Keratinocyte (primary cell): ENCODE measurements around the gene PCIF1.

Experiments
- CTCF ChIP-seq, 3 experiments: IDR thresholded peaks in 1 of 3; conservative IDR thresholded peaks in 1 of 3; optimal IDR thresholded peaks in 1 of 3; 2 replicates in 2 of 3; 3 replicates in 1 of 3; pipeline versions ENCODE3 to v1.5.1; 2011; ENCODE audit warnings: low read length in 3 of 3, mild to moderate bottlenecking in 3 of 3, moderate library complexity in 2 of 3, control low read depth in 1 of 3, inconsistent platforms in 1 of 3; ENCODE audit not compliant: insufficient read depth in 2 of 3; ENCODE audit errors: extremely low read depth in 1 of 3
- EZH2 ChIP-seq: IDR thresholded peaks from one replicate; pipeline ENCODE4 v1.6.1; 2012; ENCODE audit warnings: inconsistent platforms, mild to moderate bottlenecking, low read length, moderate library complexity

GRCh38 chr20:45909336-45909808, 25.1 kb upstream of the PCIF1 start:
- TF ChIP-seq EZH2 (no peak), CTCF (optimal IDR thresholded peaks at IDR 0.05 in 1 of 3, IDR thresholded peaks at IDR 0.05 in 1 of 3, conservative IDR thresholded peaks at IDR 0.05 in 1 of 3; ENCODE audit: extremely low read depth in 1 of 3, insufficient read depth in 2 of 3, low read length in 3 of 3) (no peak)
